Bronchial epithelial cell (primary cell): Measurements from ENCODE around the gene DACT3. TPM values are rescaled to one million over a fixed set of nuclear protein-coding genes. Genes with fewer than 3 reads are reported as not detected.

Experiments
- DNase-seq: peaks from one replicate; pipeline ENCODE4 v3.0.0-alpha.2; 2010; ENCODE audit warnings: low read depth
- FAIRE-seq: peaks from 2 replicates; lab custom pipeline; 2011; peaks lifted over from hg19 to GRCh38; lab: Jason Lieb, UNC
- H3K27me3 ChIP-seq: 2 replicates; pipeline ENCODE4 v1.5.1; 2011; ENCODE audit warnings: low read length; ENCODE audit not compliant: control insufficient read depth, insufficient read depth
- H3K36me3 ChIP-seq: 2 replicates; pipeline ENCODE4 v1.5.1; 2011; ENCODE audit warnings: low read length; ENCODE audit not compliant: control insufficient read depth, insufficient read depth
- H3K4me3 ChIP-seq: 2 replicates; pipeline ENCODE4 v1.5.1; 2011; ENCODE audit warnings: mild to moderate bottlenecking, low read depth, low read length, control low read depth
- total RNA-seq: library from RNA; depleted of rRNA; stranded (reverse); fragments of >200 nt; gene quantifications from 2 replicates; pipeline ENCODE4 v1.2.1, GENCODE V29; 2014
- TF ChIP-seq, protein P1 (sequence below): IDR thresholded peaks from 2 replicates; pipeline ENCODE4 v1.5.1; 2011; ENCODE audit warnings: mild to moderate bottlenecking, moderate library complexity, low read length, control low read depth, inconsistent platforms; ENCODE audit not compliant: insufficient read depth, severe bottlenecking

Gene DACT3
- total RNA-seq, 1 donor from 2014 or later = under 0.01 TPM

DNA sequence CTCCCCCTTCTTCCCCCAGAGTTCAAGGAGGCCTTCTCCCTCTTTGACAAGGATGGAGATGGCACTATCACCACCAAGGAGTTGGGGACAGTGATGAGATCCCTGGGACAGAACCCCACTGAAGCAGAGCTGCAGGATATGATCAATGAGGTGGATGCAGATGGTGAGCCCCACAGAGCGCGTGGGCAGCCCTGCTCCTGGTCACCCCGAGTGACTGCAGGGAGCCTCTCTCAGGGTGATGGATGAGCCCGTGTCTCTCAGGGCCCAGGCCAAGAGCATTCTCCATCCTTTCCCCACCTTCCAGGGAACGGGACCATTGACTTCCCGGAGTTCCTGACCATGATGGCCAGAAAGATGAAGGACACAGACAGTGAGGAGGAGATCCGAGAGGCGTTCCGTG lies 52.8 kb downstream of the DACT3 start:
- H3K36me3 ChIP-seq = peaks cover 40% of the 10 kb centered on the region
- DNase-seq (no peak), FAIRE-seq (no peak)
- TF ChIP-seq, protein P1, sequence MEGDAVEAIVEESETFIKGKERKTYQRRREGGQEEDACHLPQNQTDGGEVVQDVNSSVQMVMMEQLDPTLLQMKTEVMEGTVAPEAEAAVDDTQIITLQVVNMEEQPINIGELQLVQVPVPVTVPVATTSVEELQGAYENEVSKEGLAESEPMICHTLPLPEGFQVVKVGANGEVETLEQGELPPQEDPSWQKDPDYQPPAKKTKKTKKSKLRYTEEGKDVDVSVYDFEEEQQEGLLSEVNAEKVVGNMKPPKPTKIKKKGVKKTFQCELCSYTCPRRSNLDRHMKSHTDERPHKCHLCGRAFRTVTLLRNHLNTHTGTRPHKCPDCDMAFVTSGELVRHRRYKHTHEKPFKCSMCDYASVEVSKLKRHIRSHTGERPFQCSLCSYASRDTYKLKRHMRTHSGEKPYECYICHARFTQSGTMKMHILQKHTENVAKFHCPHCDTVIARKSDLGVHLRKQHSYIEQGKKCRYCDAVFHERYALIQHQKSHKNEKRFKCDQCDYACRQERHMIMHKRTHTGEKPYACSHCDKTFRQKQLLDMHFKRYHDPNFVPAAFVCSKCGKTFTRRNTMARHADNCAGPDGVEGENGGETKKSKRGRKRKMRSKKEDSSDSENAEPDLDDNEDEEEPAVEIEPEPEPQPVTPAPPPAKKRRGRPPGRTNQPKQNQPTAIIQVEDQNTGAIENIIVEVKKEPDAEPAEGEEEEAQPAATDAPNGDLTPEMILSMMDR = no peak
- no peak overlapping the region for H3K4me3 ChIP-seq
- no peaks in the 10 kb centered on the region for H3K27me3 ChIP-seq

DNA sequence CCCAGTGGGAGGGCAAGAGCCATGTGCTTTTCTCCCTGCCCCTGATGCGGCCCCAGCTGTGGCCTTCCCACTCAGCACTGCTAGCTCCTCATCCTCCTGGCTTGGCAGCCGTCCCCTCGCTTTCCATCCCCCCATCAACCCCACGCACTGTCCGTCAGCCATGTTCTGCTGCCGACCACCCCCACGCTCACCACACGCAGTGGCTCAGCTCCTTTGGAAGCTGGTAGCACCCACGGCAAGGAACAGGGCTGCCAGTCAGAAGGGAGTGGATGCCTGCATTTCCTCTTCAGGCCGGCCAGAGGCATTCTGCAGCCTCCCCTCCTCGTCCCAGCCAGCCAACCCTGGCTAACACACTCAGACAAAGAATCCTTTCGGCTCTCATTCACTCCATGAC lies 53.5 kb downstream of the DACT3 start:
- DNase-seq (no peak), FAIRE-seq (no peak)
- Histone ChIP-seq H3K36me3 (peaks cover 40% of the 10 kb centered on the region), H3K4me3 (no peak overlapping the region), H3K27me3 (no peaks in the 10 kb centered on the region)
- TF ChIP-seq, protein P1 = no peak

DNA sequence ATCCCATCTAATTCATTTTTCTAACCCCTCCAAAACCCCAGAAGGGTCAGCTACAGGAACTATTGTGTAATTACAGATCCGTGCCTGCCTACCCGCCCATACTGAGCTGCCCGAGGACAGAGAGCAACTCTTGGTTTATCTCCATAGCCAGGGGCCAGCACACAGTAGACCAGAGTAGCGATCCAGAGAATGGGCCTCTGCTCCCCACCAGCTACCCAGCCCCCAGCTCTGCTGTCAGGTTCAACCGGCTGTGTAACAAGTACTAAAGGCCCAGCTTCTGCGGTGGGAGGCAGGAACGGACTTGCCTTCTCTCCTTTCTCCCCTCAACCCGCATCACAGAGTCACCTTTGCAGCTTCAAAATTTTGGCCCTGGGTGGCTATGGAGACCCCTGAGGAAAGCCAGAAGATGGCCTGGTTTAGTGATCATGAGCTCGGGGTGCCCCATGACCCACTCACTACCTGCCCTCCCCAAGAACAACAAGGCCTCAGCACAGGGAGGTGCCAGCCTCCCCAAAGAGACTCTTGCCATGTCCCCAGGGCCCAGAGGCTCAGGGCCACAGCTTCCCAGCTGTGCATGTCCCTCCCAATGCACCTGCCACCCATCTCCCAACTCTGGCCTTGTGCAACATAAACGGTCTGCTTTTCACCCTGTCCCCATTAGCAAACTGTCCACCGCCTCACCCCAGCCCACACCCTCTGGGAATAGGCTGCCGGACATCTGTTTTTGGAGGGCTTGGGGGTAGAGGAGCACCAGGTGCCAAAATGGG lies 54.1 kb downstream of the DACT3 start:
- no peak for FAIRE-seq
- Histone ChIP-seq H3K4me3 (no peak overlapping the region), H3K27me3 (no peaks in the 10 kb centered on the region), H3K36me3 (peaks cover 40% of the 10 kb centered on the region)
- DNase-seq = no peak
- TF ChIP-seq, protein P1 = no peak

DNA sequence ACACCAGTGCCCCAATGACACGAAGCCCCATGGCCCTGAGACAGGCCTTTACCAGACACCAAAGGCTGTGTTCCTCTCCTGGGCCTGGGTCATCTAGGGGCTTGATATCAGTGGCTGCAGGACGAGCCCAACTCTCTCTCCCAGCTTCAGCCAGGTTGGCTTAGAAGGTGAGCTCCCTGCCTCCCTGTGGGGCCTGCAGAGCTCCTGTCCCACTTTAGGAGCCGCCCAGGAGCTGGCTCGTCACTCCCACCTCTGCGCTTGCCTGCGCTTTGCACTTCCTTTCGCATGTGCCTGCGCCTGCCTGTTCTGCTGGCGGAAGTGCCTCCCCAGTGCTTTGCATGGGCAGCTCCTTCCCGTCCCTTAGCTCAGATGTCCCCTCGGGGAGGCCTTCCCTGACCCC lies 55.0 kb downstream of the DACT3 start:
- DNase-seq (no peak), FAIRE-seq (no peak)
- peaks cover 40% of the 10 kb centered on the region for H3K36me3 ChIP-seq
- H3K27me3 ChIP-seq = no peaks in the 10 kb centered on the region
- TF ChIP-seq, protein P1 = no peak
- no peak overlapping the region for H3K4me3 ChIP-seq

DNA sequence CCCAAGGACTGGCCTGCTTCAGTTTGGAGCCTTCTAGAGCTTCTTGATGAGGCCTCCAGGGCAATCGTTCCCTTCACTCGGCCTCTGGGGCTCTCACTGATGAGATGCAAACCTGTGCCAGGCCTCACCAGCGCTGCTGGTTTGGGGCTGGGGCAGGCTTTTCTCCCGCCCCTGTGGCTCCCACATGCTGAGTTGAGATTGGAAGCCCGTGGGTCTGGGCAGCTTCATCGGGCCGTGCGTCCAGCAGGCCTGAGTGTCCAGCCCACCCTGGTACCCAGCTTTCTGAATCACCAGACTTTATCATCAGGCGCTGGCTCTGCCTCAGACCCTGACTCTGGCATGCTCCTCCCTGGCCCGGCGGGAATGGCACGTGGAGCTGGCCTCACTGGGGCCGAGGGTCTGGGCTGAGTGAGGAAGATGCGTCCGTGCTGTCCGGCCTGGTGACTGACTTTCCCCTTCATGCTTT lies 55.6 kb downstream of the DACT3 start:
- H3K36me3 ChIP-seq = peaks cover 40% of the 10 kb centered on the region

More for the DNA sequence above, 55.6 kb downstream of the DACT3 start:
- TF ChIP-seq, protein P1 = no peak
- DNase-seq = no peak
- Histone ChIP-seq H3K4me3 (no peak overlapping the region), H3K27me3 (no peaks in the 10 kb centered on the region)
- no peak for FAIRE-seq
